Inflammatory macrophage treated with lipopolysaccharide for 1 hour (primary cell): Measurements from ENCODE around the gene INS.
"Not testable (repeated sequence)": the region's sequence is repeated elsewhere in the genome, so short reads cannot be mapped to it uniquely, and the experiment has no call there.

Experiments used
- DNase-seq, 2 donors: peaks; one replicate each; pipeline ENCODE4 v3.0.0-alpha.2; 2020 to 2022

INS gene

DNA sequence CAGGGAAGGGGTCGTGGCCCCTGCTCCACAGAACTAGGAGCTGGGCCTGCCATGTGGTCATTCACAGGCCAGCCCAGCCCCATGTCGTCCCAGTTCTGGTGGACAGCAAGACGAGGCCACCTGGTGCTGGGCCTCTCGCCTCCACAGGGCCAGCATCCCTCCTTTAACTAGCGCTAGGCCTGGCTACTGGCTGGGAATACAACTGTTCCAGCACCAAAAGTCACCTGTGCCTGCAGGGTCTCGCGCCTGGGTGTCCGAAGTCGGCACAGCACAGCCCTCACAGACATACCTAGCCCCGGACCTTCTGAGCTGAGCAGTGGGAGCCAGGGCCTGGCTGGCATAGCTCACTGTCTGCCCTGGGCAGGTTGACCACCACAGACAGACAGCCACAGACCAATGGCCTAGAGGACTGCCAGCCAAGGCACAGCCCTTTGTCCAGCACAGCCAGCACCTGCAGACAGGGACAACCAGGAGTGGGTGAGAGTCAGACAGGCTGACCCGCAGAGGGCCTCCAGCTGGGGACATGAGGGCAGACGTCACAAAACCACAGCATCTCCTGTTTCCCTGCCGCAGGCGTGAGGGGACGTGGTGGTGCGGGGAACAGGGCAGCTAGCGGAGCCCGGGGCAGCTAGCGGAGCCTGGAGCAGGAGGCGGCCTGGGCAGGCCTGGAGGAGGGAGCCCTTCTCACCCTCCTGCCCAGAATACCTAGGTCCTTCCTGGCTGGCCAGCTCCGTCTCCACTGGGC, 37.8 kb upstream of the INS start:
- DNase-seq = no peak

DNA sequence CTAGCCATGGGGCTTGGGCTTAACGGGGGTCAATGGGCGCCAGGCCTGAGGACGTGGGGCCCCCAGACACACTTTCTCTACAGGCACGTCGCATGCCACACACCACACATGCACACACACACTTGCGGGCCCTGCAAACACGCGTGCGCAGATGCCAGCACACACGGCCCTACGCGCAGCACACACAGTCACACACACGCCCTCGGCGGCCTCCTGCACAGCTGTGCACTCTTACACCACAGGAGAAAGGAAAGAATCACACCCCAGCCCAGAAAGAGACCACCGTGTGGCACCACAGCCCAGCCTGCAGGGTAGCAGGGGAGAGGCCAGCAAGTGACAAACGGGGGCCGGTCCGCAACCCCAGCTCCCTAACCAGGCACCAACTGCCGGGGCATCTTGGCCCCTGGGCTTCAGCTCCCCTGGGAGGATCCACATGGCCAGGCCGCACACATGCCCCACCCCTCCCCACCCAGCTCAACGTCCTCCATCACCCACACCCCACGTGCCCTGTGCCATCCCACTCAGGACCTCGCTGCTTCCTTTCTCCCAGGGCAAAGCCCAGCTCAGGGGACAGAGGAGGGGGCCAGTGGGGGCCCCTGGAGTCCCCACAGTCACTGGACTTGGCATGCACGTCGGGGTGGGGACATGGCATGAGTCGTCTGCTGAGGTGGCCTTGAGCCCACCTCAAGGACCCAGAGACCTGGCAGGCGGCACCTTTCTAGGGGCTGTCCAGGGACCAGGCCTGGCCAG, 36.9 kb upstream of the INS start:
- no peak for DNase-seq

DNA sequence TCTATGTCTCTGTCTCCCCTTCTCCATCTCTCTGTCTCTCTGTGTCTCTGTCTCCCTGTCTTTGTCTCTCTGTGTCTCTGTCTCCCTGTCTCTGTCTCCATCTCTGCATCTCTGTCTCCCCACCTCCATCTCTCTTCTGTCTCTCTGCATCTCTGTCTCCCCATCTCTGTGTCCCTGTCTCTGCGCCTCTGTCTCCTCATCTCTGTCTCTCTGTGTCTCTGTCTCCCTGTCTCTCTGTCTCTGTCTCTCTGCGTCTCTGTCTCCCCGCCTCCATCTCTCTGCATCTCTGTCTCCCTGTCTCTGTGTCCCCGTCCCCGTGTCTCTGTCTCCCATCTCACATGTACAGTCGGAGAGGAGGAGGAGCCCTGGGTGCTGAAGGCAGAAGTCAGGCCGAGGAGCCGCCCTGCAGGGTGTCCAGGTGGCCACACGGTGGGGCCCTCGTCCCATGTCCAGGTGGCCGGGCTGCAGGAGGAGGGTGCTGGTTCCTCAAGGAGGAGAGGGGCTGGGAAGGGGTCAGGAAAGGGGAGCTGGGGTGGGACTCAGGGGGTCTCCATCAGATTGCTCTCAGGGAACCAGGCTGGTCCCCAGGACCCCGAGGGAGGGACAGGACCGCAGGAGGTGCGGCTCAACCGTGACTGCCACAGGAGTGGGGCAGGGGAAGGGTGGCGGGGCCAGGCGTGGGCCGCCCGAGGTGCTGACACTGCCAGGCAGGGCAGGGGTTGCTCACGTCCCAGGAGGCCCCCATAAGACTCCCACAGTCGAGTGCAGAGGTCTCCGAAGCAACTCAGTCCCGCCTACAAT, 36.2 kb upstream of the INS start:
- DNase-seq = peak; percentile 55 to 76

DNA sequence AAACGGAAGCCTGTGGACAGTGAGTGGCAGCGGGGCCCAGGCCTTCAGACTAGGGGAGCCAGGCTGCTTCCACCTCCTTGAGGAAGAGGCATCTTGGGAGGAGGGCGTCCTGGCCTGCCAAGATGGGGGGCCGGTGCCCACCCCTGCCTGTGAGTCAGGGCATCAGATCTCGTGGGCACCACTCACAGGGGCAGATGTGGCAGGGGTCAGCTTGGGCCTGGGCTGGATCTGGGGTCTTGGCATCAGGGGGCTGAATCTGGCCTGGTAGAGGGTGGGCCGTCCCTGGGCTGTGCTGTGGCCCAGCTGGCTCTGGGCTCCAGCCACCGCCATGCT, 34.7 kb upstream of the INS start:
- no peak for DNase-seq

DNA sequence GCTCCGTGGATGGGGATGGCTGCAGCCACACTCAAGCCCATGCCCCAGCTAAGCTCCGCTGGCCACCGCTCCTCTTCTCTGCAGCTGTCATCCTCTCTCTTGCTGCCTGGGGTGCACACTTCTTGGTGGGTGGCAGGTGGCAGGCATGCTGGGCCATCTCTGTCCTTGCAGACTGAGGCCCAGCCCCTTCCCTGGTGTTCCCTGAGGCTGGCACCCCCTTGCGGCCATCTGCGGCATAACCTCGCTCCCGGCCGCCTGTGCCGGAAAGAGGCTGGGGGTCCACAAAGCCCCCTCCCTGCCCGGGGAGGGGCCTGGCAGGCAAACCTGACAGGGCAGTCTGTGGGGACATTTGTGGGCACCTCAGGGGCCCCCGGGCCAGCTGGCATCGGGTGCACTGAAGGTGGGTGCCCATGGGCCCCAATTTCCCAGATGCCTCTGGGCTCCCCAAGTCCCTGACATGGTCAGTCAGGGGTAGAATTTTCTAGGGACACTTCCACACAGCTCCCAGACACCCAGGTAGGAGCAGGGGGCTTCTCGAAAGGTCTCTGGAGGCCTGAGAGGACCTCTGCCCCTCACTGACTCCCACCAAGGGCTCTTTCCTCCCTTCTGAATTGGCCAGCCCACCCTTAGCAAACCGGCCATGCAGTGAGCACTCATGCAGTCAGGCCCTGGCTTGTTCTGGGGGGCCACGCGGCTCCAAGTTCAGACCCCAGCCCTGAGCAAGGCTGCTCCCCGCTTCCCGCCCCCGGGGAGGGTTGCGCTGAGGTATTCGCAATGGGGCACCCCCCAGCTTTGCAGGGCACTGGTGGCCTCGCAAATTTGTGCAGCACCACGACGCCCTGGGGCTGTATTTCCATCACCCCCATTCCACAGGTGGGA, 34.1 kb upstream of the INS start:
- DNase-seq = peak in 1 of 2 donors; percentile 63

DNA sequence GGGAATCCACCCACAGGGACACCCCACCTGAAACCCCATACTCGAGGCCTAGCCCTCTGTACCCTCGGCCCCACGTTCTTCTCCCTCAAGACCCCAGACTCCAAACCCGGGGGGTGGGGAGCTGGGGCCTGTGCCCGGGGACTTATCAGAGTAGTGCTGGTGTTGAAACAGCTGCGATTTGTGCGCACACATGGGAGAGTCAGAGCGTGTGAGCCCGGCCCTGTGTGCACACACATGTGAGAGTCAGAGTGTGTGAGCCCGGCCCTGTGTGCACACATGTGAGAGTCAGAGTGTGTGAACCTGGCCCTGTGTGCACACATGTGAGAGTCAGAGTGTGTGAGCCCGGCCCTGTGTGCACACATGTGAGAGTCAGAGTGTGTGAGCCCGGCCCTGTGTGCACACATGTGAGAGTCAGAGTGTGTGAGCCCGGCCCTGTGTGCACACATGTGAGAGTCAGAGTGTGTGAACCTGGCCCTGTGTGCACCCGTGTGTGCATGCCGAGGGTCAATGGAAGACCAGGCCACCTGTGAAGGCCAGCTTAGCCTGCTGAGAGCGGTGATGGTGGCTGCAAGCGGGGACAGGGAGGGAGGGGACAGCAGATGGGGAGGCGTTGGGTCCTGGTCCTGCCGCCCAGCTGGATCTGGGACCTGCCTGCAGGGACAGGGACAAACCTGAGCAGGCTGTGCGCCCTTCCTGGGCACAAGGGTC, 33.0 kb upstream of the INS start:
- DNase-seq = not testable (repeated sequence)

DNA sequence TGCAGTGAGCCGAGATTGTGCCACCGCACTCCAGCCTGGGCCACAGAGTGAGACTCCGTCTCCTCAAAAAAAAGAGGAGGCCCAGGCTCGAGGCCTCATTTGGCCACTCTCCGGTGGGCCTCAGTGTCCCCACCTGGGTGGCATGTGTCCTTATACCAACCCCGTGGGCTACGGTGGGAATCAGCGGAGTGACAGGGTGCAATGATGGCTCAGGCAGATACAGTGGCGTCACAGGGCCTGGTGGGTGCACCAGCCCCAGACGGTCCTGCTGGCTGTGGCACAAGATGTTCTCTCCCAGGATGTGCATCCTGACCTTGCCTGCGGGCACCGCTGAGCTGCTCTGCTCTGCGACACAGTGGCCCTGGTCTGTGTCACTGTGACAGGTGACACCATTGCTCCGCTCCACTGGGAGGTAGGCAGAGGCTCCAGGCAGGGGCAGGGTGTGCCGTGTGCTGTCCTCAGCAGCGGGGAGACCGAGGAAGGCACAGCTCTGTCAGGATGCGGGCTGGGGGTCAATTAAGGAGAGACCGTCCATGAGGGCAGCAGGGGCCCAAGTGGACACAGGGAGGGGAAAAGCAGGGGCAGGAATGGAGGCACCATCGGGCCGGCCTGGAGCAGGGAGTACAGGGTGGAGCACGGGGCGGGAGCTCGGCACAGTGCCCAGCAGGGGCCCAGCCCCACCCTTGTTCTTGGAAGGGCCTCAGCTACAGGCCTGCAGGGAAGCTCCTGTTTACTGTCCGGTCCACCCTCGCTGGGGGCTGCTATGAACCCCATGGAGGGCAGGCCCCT, 32.3 kb upstream of the INS start:
- no peak for DNase-seq

DNA sequence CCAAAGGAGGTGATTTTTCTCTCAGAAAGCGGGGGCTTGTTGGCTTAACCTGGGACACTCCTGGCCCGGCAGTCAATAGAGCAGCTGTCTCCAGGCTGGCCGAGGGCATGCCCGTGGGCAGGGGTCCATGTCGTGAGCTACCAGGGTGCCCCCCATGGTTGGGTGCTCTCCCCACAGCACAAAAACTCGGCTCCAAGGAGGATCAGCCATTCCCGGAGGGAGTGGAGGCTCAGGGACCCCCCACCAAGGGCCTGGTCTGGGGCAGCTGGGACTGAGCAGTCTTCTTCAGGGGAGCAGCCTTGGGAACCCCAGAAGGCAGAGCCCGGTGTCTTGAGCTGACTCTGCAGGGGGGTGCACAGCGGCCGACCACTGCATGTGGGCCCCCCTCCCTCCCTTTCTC, 31.4 kb upstream of the INS start:
- no peak for DNase-seq

DNA sequence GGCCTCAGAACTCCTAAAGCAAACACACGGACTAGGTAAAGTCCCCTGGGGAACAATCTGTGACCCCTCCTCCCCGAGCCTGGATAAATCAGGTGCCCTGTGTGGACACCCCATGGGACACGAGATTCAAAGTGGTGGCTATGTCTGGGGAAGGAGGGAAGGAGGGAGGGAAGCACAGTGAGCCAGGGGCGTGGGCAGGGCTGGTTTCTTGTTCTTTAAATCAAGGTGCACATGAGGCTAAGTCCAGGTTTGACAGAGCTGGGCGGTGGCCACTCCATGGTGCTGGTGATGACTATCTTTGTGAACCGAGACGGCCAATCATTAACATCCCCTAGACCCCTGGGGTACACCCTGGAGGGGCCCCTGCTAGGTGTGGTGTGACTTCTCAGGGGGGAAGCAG, 30.9 kb upstream of the INS start:
- DNase-seq = no peak

DNA sequence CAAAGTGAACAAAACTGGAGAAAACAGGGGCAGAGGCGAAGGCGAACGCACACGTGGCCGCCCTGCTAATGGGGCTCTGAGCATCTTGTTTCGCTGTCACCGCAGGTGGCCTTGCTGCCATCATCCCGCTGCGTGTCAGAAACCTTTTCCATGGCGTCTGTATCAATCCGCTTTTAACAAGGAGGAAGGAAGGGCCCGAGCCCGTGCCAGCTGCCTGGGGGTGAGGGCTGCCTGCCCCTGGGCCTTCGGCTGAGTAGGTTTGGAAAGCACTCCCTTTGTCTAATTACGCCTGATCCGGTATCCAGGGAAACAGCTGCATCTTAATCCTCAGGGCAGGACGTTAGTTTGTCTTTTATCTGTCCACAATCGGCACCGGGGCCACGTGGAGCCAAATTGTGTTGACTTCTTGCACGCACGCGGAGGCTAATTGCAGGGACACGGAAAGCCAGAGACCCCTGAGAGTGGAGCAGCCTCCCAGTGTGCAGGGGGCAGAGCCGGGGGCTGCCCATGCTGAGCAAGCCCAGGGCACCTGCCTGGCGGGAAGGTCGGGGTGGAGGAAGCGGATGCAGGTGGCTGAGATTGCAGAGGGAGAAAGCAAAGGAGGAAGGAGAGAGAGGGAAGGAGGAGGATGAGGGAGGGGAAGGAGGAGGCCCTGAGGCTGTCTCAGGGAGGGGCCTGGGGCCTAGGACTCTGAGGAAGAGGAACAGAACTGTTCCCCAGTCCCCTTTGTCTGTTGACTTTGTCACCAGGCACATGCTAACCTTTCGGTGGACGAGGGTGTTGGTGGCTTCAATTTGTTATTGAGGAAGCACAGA, 29.9 kb upstream of the INS start:
- DNase-seq = peak; percentile 37 to 60

DNA sequence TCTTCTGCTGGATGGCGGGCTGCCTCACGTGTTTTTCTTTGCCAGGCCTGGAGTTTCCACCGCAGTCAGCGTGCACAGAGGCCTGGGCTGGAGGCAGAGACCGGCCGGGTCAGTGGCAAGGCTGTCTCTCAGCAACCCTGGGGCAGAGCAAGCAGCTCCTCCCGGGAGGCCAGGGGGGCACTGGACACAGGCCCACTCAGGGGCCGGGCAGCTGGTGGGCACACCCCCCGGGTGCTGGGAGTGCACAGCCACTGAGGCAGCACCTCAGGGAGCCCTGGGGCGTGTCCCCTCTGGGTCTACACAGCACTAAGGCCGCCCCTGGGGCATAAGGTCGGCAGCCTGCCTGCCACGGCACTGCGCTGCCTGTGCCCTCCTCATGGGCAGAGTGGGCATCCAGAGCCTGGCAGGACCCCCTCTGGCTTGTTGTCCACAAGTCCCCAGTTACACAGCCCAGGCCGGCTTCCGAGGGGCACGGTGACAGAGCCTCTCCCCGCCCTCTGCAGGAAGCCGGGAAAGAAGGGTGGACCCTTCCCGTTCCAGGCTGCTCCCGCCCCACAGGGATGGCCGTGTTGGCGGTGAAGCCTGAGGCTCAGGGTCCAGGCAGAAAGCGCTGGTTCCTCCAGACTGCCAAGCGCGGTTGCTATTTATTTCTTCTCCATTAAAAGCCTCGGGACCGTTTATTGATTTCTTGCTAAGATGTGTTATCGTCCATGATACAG, 29.1 kb upstream of the INS start:
- no peak for DNase-seq

DNA sequence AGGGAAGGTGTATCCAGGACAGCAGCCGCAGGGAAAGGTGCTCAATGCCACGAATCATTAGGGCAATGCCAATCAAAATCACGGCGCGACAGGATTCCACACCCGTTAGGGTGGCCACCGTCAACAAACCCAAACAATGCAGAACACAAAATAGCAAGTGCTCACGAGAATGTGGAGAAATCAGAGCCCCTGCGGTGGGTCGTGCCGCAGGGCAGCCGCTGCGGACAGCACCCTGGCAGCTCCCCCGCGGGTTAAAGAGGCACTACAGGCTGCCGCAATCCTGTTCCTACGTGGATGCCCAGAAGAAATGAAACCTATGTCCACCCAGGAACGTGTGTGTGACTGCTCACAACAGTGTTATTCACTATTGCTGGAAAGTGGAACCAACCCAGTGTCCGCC, 27.7 kb upstream of the INS start:
- DNase-seq = no peak

DNA sequence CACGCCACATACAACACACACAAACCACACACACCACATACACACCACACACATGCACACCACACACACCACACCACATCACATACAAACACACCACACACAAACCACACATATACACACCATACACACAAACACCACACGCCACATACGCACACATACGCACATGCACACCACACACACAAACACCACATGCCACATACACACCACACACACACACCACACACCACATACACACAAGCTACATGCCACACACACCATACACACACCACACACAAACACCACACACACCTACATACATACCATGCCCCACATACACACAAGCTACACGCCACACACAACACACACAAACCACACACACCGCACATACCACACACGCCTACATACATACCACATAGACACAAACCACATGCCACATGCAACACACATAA, 26.3 kb upstream of the INS start:
- DNase-seq = no peak

DNA sequence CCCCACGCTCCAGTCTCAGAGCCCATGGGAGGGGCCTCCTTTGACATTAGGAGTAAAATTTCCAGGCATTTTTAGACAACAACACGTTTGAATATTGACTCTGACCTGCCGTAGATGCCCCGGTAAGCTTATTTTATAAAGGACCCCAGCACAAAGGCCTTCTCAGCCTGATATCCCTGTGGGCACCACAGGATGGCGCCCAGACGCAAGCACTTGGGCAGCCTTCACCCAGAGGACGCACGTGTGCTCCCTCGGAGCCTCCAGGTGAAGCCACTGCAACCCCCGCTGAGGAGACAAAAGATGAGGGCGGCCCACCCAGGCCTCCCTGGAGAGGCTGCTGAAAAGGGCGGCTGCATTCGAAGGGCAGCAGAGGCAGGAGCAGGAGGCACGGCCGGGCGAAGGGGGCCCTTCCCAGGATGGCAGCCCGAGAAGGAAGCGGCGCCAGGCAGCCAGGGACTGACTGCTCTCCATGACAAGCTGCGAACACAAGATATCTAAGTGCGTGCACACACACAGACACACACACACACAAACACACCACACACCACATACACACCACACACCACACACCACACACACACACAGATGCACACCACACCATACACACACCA, 25.8 kb upstream of the INS start:
- peak in 1 of 2 donors; percentile 44 for DNase-seq

DNA sequence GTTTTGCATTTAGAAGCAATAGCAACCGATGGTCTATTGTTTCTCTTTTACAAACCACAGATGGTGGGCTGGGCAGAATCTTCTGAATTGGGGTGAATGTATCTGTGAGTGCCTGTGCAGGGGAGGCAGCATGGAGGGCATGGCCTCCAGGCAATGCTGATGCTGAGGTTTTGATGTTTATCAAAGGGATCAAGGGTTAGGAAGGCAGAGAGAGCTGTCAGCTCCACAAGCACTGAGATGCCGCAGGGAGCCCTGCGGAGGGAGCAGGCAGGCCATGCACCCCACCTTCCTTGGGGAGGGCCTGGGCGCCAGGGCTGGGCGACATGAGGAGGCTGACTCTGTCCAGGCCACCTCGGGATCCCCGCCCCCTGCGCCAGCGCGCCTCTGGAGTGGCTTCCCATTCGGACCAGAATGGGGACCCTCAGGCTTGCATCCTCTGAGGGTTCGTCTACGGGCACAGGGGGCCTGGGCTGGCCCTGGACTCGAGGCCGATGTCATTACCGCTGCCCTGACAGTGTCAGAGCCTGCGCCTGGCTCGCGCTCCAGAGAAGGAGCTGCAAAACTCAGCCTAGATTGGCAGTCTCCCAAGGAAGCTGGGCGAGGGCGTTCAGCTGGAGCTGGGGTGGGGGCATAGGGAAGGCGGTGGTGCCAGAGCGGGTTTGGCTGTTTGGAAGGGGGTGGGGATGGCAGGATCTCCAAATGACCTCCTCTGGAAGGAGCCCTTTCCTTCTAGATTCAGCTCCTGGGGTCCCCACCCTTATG, 24.5 kb upstream of the INS start:
- no peak for DNase-seq

DNA sequence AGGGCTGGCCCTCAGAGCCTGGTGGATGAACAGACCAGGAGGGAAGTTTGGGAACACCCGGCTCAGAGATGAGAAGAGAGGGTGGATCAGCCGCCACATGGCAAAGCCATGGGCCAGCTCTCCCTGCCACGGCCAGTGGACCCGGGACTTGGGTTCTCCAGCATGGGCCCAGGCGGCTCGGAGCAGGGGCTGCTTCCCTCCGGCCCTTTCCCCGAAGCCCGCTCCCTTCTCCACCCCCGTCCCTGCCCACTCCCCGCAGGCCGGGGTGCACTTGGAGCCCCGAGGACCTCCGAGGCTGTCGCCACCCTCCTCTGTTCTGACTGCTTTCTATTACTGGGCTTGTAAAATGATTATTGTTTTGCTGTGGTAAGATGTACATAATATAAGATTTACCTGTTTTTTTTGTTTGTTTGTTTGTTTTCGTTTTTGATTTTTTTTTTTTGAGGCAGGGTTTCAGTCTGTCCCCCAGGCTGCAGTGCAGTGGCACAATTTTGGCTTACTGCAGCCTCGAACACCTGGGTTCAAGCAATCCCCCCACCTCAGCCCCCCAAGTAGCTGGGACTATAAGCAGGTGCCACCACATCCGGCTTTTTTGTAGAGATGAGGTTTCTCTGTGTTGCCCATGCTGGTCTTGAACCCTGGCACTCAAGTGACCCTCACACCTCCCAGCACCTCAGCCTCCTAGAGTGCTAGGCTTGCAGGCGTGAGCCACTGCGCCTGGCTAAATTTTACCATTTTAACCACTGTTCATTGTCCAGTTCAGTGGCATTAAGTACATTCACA, 21.9 kb upstream of the INS start:
- DNase-seq = no peak

DNA sequence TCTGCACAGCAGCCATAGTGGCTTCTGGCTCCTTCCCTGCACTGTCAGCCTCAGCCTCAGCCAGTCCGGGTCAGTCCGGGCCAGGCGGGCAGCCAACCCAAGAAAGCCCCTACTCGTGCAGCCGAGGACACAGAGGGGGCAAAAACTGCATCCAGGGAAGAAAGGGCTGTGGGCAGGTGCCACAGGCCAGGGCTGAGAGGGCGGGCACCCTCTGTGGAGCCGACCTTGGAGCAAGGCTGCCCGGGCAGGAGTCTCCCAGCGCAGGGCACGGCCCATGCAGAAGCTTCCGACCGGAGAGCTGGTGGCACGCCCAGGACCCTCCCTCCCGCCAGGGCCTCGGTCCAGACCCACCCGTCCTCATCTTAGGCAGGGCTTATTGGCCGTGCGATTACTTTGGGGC, 21.1 kb upstream of the INS start:
- no peak for DNase-seq
